Activated CD4-positive, alpha-beta memory T cell treated with anti-CD3 and anti-CD28 coated beads for 36 hours (primary cell): ENCODE measurements around the gene SCGB2B2. TPM values are rescaled to one million over a fixed set of nuclear protein-coding genes. Genes with fewer than 3 reads are reported as not detected.
"Not testable (repeated sequence)": the region's sequence is repeated elsewhere in the genome, so short reads cannot be mapped to it uniquely, and the experiment has no call there.

Experiments
- CTCF ChIA-PET: fragments of 350-600 bp; sonication (Branson Sonifier 250); formaldehyde crosslinking; loops from one replicate; lab custom pipeline; 2021; ENCODE audit warnings: antibody characterized with exemption, inconsistent platforms; lab: Charles Lee
- POLR2A ChIA-PET: fragments of 350-600 bp; sonication (Branson Sonifier 250); formaldehyde crosslinking; loops from one replicate; lab custom pipeline; 2021; ENCODE audit warnings: antibody characterized with exemption; lab: Charles Lee
- DNase-seq: peaks from one replicate; pipeline ENCODE4 v3.0.0-alpha.2; 2020
- H3K27ac Mint-ChIP-seq: one replicate; pipeline ENCODE4 v1.8.0; 2021; ENCODE audit warnings: mixed read lengths
- H3K27me3 Mint-ChIP-seq: one replicate; pipeline ENCODE4 v1.8.0; 2021; ENCODE audit warnings: mixed read lengths
- H3K36me3 Mint-ChIP-seq: one replicate; pipeline ENCODE4 v1.8.0; 2021; ENCODE audit warnings: mixed read lengths
- H3K4me1 Mint-ChIP-seq: one replicate; pipeline ENCODE4 v1.8.0; 2021; ENCODE audit warnings: low read depth, mixed read lengths
- H3K4me3 Mint-ChIP-seq: one replicate; pipeline ENCODE4 v1.8.0; 2021; ENCODE audit warnings: mild to moderate bottlenecking, mixed read lengths
- H3K9me3 Mint-ChIP-seq: one replicate; pipeline ENCODE4 v1.8.0; 2021; ENCODE audit warnings: mixed read lengths
- intact Hi-C: fragments of 100-400 bp; cut with micrococcal nuclease; formaldehyde crosslinking; loops from one replicate; pipeline ENCODE4 v1.15.1; 2023
- total RNA-seq, 2 experiments: library from RNA; stranded (reverse); gene quantifications; one replicate each; pipeline ENCODE4 v1.2.3, GENCODE V29; 2021

SCGB2B2 gene
- total RNA-seq, 2 experiments from 2014 or later = 0.38 to 0.46 TPM

GRCh38 chr19:34668690-34669089 lies 8.3 kb downstream of the SCGB2B2 start:
- H3K36me3 Mint-ChIP-seq, H3K4me1 Mint-ChIP-seq, H3K9me3 Mint-ChIP-seq, intact Hi-C loops, H3K27me3 Mint-ChIP-seq, H3K4me3 Mint-ChIP-seq, POLR2A ChIA-PET, H3K27ac Mint-ChIP-seq, DNase-seq, CTCF ChIA-PET: not testable (repeated sequence)

GRCh38 chr19:34668077-34668689 lies 8.8 kb downstream of the SCGB2B2 start:
- H3K36me3 Mint-ChIP-seq, intact Hi-C loops, CTCF ChIA-PET, H3K27me3 Mint-ChIP-seq, H3K9me3 Mint-ChIP-seq, H3K27ac Mint-ChIP-seq, DNase-seq, H3K4me3 Mint-ChIP-seq, POLR2A ChIA-PET: not testable (repeated sequence)
- peaks cover 14% of the 10 kb centered on the region for H3K4me1 Mint-ChIP-seq

GRCh38 chr19:34667349-34668076 lies 9.4 kb downstream of the SCGB2B2 start:
- H3K9me3 Mint-ChIP-seq = no peaks in the 10 kb centered on the region
- H3K27me3 Mint-ChIP-seq = no peaks in the 10 kb centered on the region
- POLR2A ChIA-PET = no interaction called here
- DNase-seq = no peak
- H3K4me1 Mint-ChIP-seq = peaks cover 19% of the 10 kb centered on the region
- H3K4me3 Mint-ChIP-seq = peak overlapping the region; percentile 51
- no peak overlapping the region for H3K27ac Mint-ChIP-seq
- H3K36me3 Mint-ChIP-seq = no peaks in the 10 kb centered on the region
- intact Hi-C loops = no loop called here
- CTCF ChIA-PET = no interaction called here

GRCh38 chr19:34666958-34667265 lies 10.0 kb downstream of the SCGB2B2 start:
- no peaks in the 10 kb centered on the region for H3K36me3 Mint-ChIP-seq
- no peak for DNase-seq
- ChIA-PET CTCF (no interaction called here), POLR2A (no interaction called here)
- peak overlapping the region; percentile 23 for H3K4me3 Mint-ChIP-seq
- intact Hi-C loops = no loop called here
- peaks cover 19% of the 10 kb centered on the region for H3K4me1 Mint-ChIP-seq
- no peaks in the 10 kb centered on the region for H3K9me3 Mint-ChIP-seq
- H3K27ac Mint-ChIP-seq = no peak overlapping the region
- H3K27me3 Mint-ChIP-seq = no peaks in the 10 kb centered on the region

- ChIA-PET POLR2A (no interaction called here), CTCF (no interaction called here)
- Mint-ChIP-seq H3K27ac (no peak overlapping the region), H3K36me3 (no peaks in the 10 kb centered on the region), H3K4me1 (peaks cover 19% of the 10 kb centered on the region), H3K4me3 (no peak overlapping the region), H3K9me3 (no peaks in the 10 kb centered on the region), H3K27me3 (no peaks in the 10 kb centered on the region)
- DNase-seq = no peak
- intact Hi-C loops = no loop called here
Measured at GRCh38 chr19:34666200-34666957, 10.6 kb downstream of the SCGB2B2 start.

GRCh38 chr19:34665275-34665674 lies 11.7 kb downstream of the SCGB2B2 start:
- intact Hi-C loops, H3K27me3 Mint-ChIP-seq, POLR2A ChIA-PET, H3K27ac Mint-ChIP-seq, DNase-seq, H3K9me3 Mint-ChIP-seq, H3K4me3 Mint-ChIP-seq, CTCF ChIA-PET, H3K36me3 Mint-ChIP-seq: not testable (repeated sequence)
- peaks cover 19% of the 10 kb centered on the region for H3K4me1 Mint-ChIP-seq

- DNase-seq = no peak
- ChIA-PET CTCF (no interaction called here), POLR2A (no interaction called here)
- Mint-ChIP-seq H3K4me1 (peaks cover 19% of the 10 kb centered on the region), H3K27me3 (no peaks in the 10 kb centered on the region), H3K4me3 (no peak overlapping the region), H3K36me3 (no peaks in the 10 kb centered on the region), H3K9me3 (no peaks in the 10 kb centered on the region), H3K27ac (no peak overlapping the region)
- intact Hi-C loops = no loop called here
Measured at GRCh38 chr19:34664870-34665269, 12.1 kb downstream of the SCGB2B2 start.

- H3K36me3 Mint-ChIP-seq = no peaks in the 10 kb centered on the region
- no peak overlapping the region for H3K27ac Mint-ChIP-seq
- DNase-seq = no peak
- ChIA-PET CTCF (interaction anchor here (1.4 kb wide), 1 partner anchor 24 kb away, joined by 5 read pairs; no protein-coding TSS in a partner anchor), POLR2A (no interaction called here)
- H3K4me1 Mint-ChIP-seq = peaks cover 19% of the 10 kb centered on the region
- H3K27me3 Mint-ChIP-seq = no peaks in the 10 kb centered on the region
- no peak overlapping the region for H3K4me3 Mint-ChIP-seq
- no peaks in the 10 kb centered on the region for H3K9me3 Mint-ChIP-seq
- intact Hi-C loops = no loop called here
Measured at GRCh38 chr19:34664168-34664567, 12.8 kb downstream of the SCGB2B2 start.

- intact Hi-C loops = no loop called here
- no peaks in the 10 kb centered on the region for H3K36me3 Mint-ChIP-seq
- POLR2A ChIA-PET = no interaction called here
- no peaks in the 10 kb centered on the region for H3K9me3 Mint-ChIP-seq
- H3K4me3 Mint-ChIP-seq = no peak overlapping the region
- H3K4me1 Mint-ChIP-seq = peaks cover 19% of the 10 kb centered on the region
- CTCF ChIA-PET = interaction anchor here (0.8 to 1.4 kb wide), 3 partner anchors 16 to 25 kb away, joined by 3 to 5 read pairs (median 4); no protein-coding TSS in a partner anchor
- no peaks in the 10 kb centered on the region for H3K27me3 Mint-ChIP-seq
- no peak overlapping the region for H3K27ac Mint-ChIP-seq
- DNase-seq = peak; percentile 61
Measured at GRCh38 chr19:34662919-34663318, 14.0 kb downstream of the SCGB2B2 start.

- DNase-seq = no peak
- ChIA-PET CTCF (no interaction called here), POLR2A (interaction anchor here (1.2 kb wide), 1 partner anchor 16 kb away, joined by 4 read pairs; the partner anchor contains the start of genes SCGB2B2 and ZNF302)
- Mint-ChIP-seq H3K9me3 (no peaks in the 10 kb centered on the region), H3K27me3 (peaks cover 2% of the 10 kb centered on the region), H3K36me3 (no peaks in the 10 kb centered on the region), H3K4me3 (no peak overlapping the region), H3K4me1 (peaks cover 11% of the 10 kb centered on the region), H3K27ac (no peak overlapping the region)
- intact Hi-C loops = no loop called here
Measured at GRCh38 chr19:34661357-34661756, 15.6 kb downstream of the SCGB2B2 start.

- Mint-ChIP-seq H3K4me1 (no peaks in the 10 kb centered on the region), H3K4me3 (no peak overlapping the region), H3K9me3 (peaks cover 4% of the 10 kb centered on the region), H3K36me3 (no peaks in the 10 kb centered on the region), H3K27me3 (peaks cover 4% of the 10 kb centered on the region), H3K27ac (no peak overlapping the region)
- intact Hi-C loops = no loop called here
- POLR2A ChIA-PET = no interaction called here
- CTCF ChIA-PET = interaction anchor here (0.7 kb wide), 1 partner anchor 72 kb away, joined by 3 read pairs; no protein-coding TSS in a partner anchor
- DNase-seq = no peak
Measured at GRCh38 chr19:34655651-34656050, 21.3 kb downstream of the SCGB2B2 start.

GRCh38 chr19:34654796-34655195 lies 22.2 kb downstream of the SCGB2B2 start:
- Mint-ChIP-seq H3K27me3 (peaks cover 4% of the 10 kb centered on the region), H3K36me3 (no peaks in the 10 kb centered on the region), H3K4me1 (no peaks in the 10 kb centered on the region), H3K4me3 (no peak overlapping the region), H3K9me3 (peaks cover 4% of the 10 kb centered on the region), H3K27ac (no peak overlapping the region)
- CTCF ChIA-PET = no interaction called here
- DNase-seq = no peak
- intact Hi-C loops = no loop called here
- POLR2A ChIA-PET = no interaction called here
